Cardiac fibroblast (primary cell): ENCODE measurements around the gene ZNF106.
A peak's percentile ranks its signal among the peaks of the same experiment; 100 is the strongest.

ENCODE experiments used
- DNase-seq, 2 donors: peaks; one replicate each; pipeline versions ENCODE4 v3.0.0 to v3.0.0-alpha.2; 2010; ENCODE audit warnings: low read depth in 2 of 2
- H3K4me3 ChIP-seq, 2 donors: replicated peaks in 1 of 2; 1 replicate in 1 of 2; 2 replicates in 1 of 2; pipeline ENCODE4 v1.5.1; 2011; ENCODE audit warnings: low read depth in 2 of 2, low read length in 2 of 2, mild to moderate bottlenecking in 2 of 2, moderate library complexity in 1 of 2
- TF ChIP-seq, protein P1 (sequence below): IDR thresholded peaks from one replicate; pipeline ENCODE4 v1.5.1; 2011; ENCODE audit warnings: low read depth, mild to moderate bottlenecking, low read length, inconsistent platforms

Gene ZNF106

GRCh38 chr15:42365921-42366550 is 124.9 kb downstream of the ZNF106 start:
- TF ChIP-seq, protein P1, sequence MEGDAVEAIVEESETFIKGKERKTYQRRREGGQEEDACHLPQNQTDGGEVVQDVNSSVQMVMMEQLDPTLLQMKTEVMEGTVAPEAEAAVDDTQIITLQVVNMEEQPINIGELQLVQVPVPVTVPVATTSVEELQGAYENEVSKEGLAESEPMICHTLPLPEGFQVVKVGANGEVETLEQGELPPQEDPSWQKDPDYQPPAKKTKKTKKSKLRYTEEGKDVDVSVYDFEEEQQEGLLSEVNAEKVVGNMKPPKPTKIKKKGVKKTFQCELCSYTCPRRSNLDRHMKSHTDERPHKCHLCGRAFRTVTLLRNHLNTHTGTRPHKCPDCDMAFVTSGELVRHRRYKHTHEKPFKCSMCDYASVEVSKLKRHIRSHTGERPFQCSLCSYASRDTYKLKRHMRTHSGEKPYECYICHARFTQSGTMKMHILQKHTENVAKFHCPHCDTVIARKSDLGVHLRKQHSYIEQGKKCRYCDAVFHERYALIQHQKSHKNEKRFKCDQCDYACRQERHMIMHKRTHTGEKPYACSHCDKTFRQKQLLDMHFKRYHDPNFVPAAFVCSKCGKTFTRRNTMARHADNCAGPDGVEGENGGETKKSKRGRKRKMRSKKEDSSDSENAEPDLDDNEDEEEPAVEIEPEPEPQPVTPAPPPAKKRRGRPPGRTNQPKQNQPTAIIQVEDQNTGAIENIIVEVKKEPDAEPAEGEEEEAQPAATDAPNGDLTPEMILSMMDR: no peak
- no peak overlapping the region for H3K4me3 ChIP-seq
- no peak for DNase-seq

- H3K4me3 ChIP-seq: no peak overlapping the region
- TF ChIP-seq, protein P1: no peak
- DNase-seq: peak in 1 of 2 donors; percentile 39
Observed at GRCh38 chr15:42364529-42364928, 126.4 kb downstream of the ZNF106 start.

DNA sequence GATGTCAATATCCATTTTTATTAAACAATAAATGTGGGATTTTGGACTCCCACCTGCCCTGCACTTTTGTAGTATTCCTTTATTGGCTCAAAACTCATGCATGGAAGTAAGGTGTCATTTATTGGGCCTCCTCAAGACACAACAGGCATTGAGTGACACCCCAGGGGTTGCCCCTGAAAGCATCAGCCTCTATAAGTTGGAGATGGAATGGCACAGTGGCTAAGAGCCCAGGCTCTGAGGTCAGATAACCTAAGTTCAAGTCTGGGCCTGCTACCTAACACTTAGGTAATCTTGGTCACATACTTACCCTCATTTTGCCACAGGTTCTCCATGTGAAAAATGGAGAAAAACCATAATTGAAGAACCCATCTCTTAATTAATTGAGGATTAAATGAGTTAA is 127.0 kb downstream of the ZNF106 start:
- TF ChIP-seq, protein P1: no peak
- H3K4me3 ChIP-seq: no peak overlapping the region
- DNase-seq: no peak

DNA sequence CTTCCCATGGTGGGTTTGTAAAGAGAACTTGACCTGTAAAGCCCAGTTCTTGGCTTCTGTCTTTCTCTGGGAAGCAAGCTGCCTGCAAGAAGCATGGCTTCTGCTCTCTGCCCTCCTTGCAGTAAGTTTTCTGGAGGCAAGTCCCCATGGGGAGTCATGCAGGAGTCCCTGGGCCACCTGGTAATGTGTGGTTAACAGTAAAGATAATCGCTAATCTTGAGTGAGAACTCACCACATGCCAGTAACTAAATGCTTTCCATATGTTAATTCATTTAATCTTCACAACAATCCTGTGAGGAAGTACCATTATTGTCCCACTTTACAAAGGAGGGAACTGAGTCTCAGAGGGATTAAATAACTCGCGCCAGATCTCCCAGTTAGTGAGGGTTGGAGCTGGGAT is 127.5 kb downstream of the ZNF106 start:
- H3K4me3 ChIP-seq: no peak overlapping the region
- no peak for DNase-seq
- TF ChIP-seq, protein P1: no peak
